GM13976 (cell line): Measurements from ENCODE around the gene CCDC43.
A peak's percentile ranks its signal among the peaks of the same experiment; 100 is the strongest.
"Not testable (repeated sequence)": the region's sequence is repeated elsewhere in the genome, so short reads cannot be mapped to it uniquely, and the experiment has no call there.

Experiments
- DNase-seq: peaks from one replicate; pipeline ENCODE4 v3.0.0; 2012; ENCODE audit warnings: low spot score
- CTCF ChIP-seq: IDR thresholded peaks from 2 replicates; pipeline ENCODE4 v1.5.1; 2012; ENCODE audit warnings: borderline replicate concordance, mild to moderate bottlenecking; ENCODE audit not compliant: insufficient read depth; ENCODE audit errors: extremely low read depth, missing control alignments, control extremely low read depth
- in situ Hi-C: fragments of 300-500 bp; cut with MboI; formaldehyde crosslinking; loops from one replicate; pipeline ENCODE4 v1.12.0; 2022; ENCODE audit warnings: low sequenced_read_pairs, mixed read lengths, inconsistent platforms; ENCODE audit not compliant: unreplicated experiment

Gene CCDC43

DNA sequence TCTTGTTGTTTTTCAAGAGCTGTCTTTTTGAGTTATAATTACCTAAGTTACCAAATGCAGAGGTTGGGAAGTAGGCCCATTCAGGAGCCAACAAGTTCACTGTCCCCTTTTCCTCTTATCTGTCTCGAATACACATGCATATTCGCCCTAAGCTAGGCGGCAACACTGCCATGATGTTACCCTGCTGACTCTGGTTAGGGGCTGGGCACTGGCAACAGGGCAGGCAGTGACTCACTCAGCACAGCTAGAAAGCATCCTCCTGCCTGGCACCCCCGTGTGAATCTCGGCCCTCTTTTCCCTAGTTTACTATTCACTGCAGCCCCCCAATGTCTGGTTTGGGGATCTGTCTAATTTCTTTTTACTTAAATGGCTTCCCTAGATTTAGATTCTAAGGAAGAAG lies 32.7 kb upstream of the CCDC43 start:
- no peak for TF ChIP-seq CTCF
- DNase-seq: no peak
- in situ Hi-C loops: no loop called here

- DNase-seq: no peak
- no peak for TF ChIP-seq CTCF
- in situ Hi-C loops: no loop called here
Observed at GRCh38 chr17:44719444-44719843, 29.9 kb upstream of the CCDC43 start.

- in situ Hi-C loops: no loop called here
- DNase-seq: peak; percentile 90
- no peak for TF ChIP-seq CTCF
Observed at GRCh38 chr17:44708401-44709263, 19.1 kb upstream of the CCDC43 start, which contains the start of gene DBF4B. Gene DBF4B (plus strand): TSS chr17:44708665. CDS start chr17:44708821, 156 bp downstream.

DNA sequence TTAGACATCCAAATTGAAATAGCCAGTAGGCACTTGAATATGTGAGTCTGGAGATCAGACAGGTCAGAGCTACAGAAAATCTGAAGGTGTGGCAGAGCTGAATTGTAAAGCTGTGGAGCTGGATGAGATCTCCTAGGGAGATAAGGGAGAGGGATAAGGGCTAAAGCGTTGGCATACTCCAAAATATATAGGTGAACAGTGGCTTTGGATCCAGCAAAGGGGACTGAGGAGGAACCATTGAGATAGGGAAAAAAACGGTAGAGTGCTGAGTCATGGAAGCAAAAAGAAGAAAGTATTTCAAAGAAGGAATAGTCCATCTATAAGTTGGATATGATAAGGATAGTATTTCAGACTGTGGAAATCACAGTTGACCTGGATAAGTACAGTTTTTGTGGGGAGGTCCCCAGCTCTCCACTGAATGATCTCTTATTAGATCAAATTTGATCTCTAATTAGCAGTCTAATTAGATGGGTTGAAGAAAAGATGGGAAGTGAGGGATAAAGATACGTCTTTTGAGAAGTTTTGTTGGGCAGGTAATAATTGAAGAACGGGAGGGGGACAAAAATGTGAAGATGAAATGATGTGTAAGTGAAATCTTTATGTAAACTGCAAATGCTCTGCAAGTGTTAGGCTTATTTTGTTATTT lies 18.3 kb upstream of the CCDC43 start:
- in situ Hi-C loops: no loop called here

GRCh38 chr17:44700288-44700687 lies 10.7 kb upstream of the CCDC43 start:
- DNase-seq, in situ Hi-C loops: not testable (repeated sequence)

More for the DNA sequence above, 18.3 kb upstream of the CCDC43 start:
- no peak for DNase-seq
- no peak for TF ChIP-seq CTCF

DNA sequence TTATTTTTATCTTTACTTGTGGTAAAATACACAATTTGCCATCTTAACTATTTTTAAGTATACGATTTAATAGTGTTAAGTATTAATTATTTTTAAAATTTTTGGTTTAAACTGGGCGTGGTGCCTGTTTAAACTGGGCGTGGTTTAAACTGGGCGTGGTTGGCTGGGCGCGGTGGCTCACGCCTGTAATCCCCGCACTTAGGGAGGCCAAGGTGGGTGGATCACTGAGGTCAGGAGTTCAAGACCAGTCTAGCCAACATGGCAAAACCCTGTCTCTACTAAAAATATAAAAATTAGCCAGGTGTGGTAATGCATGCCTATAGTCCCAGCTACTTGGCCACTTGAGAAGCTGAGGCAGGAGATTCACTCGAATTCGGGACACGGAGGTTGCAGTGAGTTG lies 4.0 kb upstream of the CCDC43 start:
- in situ Hi-C loops: no loop called here
- no peak for DNase-seq
- no peak for TF ChIP-seq CTCF

DNA sequence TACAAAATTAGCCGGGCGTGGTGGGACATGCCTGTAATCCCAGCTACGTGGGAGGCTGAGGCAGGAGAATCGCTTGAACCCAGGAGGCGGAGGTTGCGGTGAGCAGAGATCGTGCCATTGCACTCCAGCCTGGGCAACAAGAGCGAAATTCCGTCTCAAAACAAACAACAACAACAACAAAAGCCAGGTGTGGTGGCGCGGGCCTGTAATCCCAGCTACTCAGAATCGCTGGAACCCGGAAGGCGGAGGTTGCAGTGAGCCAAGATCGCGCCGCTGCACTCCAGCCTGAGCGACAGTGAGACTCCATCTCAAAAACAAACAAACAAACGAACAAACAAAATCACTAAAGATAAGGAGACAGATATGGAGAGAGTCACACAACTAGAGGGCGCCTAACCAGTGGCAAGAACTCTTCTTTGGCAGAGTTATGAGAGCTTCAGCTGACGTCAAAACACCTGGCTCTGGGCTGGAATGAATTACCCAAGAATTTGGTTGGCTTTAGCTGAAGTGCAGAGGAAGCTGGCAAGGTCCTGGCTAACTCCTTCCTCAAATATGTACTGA lies 1.2 kb upstream of the CCDC43 start:
- TF ChIP-seq CTCF: peak; percentile 23
- DNase-seq, in situ Hi-C loops: not testable (repeated sequence)
